DND-41 (cell line): ENCODE data around the gene KRT4.

Experiments
- CTCF ChIP-seq: IDR thresholded peaks from 2 replicates; pipeline ENCODE4 v1.5.1; 2012; ENCODE audit warnings: borderline replicate concordance, low read length, moderate library complexity, mild to moderate bottlenecking; ENCODE audit not compliant: poor library complexity, severe bottlenecking; ENCODE audit errors: extremely low read depth
- EZH2 ChIP-seq: IDR thresholded peaks from 3 replicates; pipeline ENCODE4 v1.6.1; 2012; ENCODE audit warnings: borderline replicate concordance, low read depth, mild to moderate bottlenecking, moderate library complexity, low read length, inconsistent platforms; ENCODE audit not compliant: severe bottlenecking

- TF ChIP-seq CTCF = no peak
- no peak for TF ChIP-seq EZH2
Observed at GRCh38 chr12:52819731-52820510, 6.0 kb upstream of the KRT4 start.
